SK-MEL-5 (cell line): ENCODE data around the gene GABRG3. TPM values are rescaled to one million over a fixed set of nuclear protein-coding genes. Genes with fewer than 3 reads are reported as not detected.

Source experiments
- DNase-seq: peaks from one replicate; pipeline ENCODE4 v3.0.0-alpha.2; 2016; ENCODE audit warnings: low read depth, low spot score
- in situ Hi-C: cut with HindIII; loops from 2 replicates; pipeline ENCODE4 v1.10.0; 2016; ENCODE audit warnings: low sequenced_read_pairs, high pct_unique_total_duplicates, low pct_unique_long_range_greater_than_20kb
- total RNA-seq: library from RNA; depleted of rRNA; stranded (reverse); fragments of >200 nt; shearing (Covaris generic); gene quantifications from 2 replicates; pipeline ENCODE4 v1.2.3, GENCODE V29; 2014

Gene GABRG3
- total RNA-seq, 1 experiment from 2014 or later: 6.3 TPM

DNA sequence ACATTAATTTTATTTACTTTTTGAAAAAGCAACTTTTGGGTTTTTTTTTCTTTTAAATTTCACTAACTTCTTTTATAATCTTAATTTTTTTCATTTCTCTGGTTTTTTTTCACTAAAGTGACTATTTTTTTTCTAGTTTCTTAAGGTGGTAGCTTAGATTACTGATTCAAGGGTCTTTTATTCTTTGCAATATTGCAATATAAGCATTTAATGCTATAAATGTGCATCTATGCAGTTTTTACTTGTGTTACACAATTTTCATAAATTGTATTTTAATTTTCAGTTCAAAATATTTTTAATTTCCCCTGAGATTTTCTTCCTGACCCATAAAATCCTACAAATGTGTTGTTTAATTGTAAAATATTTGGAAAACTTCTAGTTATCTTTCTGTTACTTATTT lies 535.8 kb downstream of the GABRG3 start:
- in situ Hi-C loops: no loop called here
- DNase-seq: no peak

DNA sequence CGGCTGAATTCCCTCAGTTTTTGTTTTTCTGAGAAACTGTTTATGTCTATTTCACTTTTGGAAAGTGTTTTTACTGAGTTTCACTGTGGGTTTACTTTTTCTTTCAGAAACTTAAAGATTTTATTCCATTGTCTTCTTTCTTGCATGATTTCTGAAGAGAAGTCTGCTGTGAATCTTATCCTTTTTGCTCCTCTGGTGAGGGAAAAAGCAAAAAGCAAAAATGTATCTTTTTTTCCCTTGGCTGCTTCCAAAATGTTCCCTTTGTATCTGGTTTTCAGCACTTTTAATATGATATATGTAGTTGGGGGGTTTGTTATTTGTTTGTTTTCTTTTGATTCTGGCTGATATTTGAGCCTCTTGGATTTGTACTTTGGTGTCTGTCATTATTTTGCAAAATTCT lies 538.0 kb downstream of the GABRG3 start:
- in situ Hi-C loops: no loop called here
- DNase-seq: no peak

DNA sequence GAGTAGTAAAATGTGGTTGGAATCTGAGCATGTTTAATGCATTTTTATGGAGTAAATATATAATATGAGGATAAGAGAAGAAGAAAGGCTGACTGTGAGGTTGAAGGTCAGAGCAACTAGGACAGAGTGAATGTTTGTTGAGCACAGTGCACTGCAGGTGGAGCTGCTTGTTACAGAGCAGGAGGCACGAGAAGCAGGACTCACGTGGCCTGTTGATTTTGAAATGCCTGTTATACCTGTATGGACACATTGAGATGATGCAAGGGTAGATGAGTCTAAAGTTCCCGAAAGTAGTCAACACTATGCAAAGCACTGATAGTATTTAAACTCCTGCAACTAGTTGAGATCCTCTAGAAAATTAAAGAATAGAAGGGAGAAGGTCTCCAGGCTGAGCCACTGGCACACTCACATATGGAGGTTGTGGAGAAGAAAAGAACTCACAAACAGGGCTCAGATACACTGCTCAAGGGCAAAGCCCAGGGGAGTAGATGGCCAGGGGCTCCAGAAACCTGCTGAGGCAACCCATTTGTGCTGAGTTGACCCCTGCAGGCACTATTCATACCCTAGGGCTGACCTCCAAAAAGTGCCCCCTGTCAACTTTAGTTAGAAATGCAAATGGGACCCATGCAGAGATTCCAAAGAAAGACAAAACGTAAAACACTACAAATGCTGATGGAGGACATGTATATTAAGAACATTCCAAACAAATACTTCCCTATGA lies 541.5 kb downstream of the GABRG3 start:
- DNase-seq: no peak
- in situ Hi-C loops: no loop called here

DNA sequence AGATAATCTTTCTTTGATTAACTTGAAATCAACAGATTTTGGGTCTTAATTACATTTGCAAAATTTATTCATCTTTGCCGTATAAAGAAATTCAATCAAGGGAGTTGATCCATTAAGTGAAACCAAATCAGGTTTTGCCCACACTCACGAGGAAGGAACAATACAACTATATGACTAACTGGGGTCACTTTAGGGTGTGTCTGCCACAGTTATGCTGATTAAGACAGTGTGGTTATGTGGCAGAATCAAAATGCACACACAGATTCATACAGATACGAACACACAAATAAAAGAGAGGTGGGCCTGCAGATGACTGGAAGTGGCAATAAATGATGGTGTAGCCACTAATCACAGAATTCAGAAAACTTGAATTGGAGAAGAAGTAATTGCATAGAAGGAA lies 543.5 kb downstream of the GABRG3 start:
- no peak for DNase-seq
- in situ Hi-C loops: no loop called here

DNA sequence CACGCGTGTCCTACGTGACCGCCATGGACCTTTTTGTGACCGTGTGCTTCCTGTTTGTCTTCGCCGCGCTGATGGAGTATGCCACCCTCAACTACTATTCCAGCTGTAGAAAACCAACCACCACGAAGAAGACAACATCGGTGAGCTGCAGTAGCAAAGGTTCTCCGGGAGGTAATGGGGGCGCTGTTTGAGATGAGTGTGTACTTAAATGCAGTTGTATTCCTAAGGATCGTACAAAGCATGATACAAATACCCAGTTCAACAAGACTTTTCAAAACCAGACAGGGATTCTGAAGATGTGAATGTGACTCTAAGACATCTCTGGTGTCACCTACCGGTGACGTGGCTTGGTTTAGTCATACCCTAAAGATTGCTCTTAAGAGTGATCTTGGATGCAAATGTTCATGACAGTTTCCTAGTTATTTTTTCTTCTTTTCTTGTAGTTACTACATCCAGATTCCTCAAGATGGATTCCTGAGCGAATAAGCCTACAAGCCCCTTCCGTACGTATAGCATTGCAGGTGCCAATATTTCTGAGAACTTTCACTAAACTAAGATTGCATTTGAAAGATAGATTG lies 556.6 kb downstream of the GABRG3 start:
- in situ Hi-C loops: no loop called here
- peak; percentile 40 for DNase-seq

DNA sequence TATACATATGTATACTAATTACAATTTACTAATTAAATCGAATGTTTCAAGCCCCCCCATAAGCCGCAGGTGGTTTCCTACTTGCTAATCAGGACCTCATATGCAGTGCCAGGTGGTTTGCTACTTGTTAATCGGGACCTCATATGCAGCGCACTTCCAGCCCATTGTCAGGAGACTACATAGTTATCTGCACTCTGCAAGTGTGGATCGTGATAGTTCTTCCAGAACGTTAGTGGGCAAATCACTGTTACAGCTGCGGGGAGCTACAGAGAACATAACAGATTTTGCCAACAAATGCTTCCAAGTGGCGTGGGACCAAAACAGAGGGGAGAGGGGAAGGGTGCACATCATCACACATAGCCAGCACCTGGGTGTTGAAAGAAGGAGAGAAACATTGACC lies 558.4 kb downstream of the GABRG3 start:
- in situ Hi-C loops: no loop called here
- DNase-seq: no peak

DNA sequence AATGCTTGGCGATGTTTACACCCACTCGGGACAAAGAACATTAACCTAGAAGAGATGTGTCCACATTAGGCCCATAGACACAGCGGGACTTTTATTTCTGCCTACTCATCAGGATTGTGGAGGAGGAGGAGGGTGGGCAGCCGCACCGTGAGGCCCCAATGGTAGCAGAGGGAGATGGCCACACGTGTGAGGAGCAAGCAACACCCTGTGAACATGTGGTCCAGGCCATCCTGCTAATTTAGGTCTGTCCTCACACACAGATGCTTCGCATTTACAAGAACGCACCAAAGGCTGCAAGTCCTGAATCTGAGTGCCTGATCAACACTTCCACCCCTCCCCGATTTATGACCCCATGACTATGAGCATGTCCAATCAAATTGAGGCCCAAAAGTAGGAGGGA lies 560.0 kb downstream of the GABRG3 start:
- DNase-seq: no peak
- in situ Hi-C loops: no loop called here

DNA sequence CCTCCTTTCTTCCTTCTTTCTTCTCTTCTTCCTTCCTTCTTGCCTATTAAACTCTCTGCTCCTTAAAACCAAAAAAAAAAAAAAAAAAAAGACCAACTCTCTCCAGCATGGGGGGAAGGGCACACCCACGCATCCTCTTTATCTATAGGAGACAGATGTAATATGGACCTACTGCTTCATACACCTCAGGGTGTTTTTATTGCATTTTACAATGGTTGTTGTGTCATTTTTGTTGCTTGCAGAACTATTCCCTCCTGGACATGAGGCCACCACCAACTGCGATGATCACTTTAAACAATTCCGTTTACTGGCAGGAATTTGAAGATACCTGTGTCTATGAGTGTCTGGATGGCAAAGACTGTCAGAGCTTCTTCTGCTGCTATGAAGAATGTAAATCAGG lies 561.4 kb downstream of the GABRG3 start:
- DNase-seq: no peak
- in situ Hi-C loops: no loop called here

DNA sequence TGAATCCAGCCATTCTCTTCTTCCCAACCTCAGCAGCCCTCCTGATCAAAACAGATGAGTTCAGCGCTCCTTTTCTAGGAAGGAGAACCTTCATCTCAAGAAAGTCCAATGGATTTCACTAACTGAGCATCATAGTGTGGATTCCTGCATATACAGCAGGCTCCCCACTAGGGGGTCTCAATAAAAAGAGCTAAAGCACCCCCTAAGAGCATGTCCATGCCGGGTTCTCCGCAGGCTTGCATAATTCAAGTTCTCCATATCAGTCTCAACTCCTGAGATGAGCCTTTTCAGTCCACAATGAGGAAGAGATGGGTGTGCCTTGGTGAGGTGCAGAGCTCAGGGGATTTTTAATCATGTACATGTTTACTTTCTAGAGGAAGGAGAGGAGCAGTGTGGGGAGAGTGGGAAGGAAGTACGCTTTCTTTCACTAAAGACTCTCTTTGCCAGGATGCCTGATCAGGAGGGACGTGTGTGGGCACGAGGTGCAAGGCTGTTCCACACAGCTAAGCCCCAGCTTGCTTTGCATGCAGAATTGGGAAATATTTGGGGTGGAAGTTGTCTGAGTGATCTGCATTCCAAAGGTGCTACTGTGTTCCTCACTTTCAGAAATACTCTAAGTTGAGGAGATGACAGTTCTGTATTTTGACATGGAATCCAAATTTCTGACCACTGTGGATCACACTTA lies 564.6 kb downstream of the GABRG3 start:
- in situ Hi-C loops: no loop called here
- DNase-seq: no peak

DNA sequence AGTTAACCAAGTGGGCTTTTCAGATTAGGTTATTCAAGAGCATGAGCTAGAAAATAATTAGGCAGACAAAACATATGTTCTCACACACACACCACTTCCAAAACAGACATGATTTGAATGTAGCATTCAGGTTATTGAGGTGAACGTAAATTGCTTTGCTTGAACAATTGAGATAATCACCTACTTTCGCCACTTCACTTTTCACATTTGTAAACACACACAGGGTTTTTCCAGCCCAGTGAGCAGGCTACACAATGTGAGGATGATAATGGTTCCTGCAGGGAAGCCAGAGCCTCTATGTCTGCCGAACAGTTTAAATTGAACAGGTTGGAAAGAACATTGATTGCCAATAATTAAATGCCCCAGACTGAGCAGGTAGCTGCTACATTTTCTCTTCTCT lies 567.3 kb downstream of the GABRG3 start:
- DNase-seq: no peak
- in situ Hi-C loops: no loop called here

DNA sequence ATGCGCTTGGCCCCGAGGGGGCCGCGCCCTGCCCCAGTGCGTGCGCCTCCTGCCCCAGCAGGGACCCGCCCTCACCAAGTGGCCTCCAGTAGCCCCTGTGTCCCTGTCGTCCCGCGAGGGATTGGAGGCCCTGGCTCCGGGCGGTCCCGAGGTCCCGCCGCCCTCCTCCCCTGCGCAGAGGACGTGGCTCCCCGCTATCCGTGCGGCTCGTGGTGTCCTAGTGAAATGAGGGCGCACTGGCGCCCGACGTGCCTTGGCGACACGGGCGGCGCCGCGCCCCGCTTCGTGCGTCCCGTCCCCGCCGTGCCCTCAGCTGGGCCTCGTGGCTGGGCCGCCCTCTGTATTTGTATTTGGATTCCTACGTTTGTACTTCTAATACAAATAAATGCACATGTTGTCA lies 570.6 kb downstream of the GABRG3 start:
- in situ Hi-C loops: no loop called here
- no peak for DNase-seq

DNA sequence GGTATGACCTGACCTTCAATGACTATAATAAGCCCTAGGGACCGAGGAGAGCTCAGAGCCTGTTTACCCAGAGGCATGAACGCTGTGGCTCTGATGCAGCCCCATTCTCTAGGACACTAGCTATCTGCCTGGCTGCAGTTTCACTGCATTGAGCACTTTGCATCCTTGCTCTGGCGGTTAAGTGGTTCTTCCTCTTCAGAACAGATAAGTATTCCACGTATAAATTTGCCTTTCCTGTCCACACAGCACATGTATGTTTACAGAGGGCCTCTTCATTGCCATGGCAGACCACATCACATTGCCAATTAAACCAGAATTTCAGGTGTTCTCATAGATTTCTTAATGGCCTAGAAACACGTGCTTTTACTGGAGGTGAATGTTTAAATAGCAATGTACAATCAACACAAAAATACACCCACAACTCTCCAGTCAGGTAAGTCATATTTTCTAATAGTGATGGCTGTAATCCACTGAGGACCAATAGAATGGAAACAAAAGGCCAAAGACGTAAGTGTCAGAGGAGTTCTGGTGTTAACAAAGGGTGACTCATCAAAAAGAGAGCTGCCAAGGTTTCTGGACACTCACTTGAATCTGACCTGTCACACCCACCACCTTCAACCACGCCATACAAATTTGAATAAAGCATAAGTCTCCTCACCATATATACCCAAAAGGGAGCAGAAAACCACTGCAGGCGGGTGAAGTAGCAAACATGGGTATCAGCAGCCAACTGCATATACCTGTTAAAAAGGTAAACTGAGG lies 574.7 kb downstream of the GABRG3 start:
- in situ Hi-C loops: no loop called here
- no peak for DNase-seq

DNA sequence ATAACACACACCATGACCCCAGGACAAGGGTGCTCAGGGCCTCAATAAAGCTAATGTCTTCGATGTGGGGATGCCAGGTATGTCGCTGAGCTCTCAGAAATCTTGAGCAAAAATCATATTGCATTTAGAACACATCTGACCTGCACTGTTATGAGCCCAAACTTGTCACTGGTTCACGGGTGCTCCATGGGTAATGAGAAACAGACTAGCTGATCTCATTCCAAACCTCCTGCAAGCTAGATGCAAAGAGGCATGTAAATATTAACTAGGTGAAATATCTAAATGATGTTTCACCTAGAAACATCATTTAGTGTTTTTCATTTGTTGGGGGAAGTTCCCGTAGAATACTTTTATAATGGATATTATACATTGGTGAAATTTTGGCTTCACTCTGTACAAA lies 578.8 kb downstream of the GABRG3 start:
- no peak for DNase-seq
- in situ Hi-C loops: no loop called here

DNA sequence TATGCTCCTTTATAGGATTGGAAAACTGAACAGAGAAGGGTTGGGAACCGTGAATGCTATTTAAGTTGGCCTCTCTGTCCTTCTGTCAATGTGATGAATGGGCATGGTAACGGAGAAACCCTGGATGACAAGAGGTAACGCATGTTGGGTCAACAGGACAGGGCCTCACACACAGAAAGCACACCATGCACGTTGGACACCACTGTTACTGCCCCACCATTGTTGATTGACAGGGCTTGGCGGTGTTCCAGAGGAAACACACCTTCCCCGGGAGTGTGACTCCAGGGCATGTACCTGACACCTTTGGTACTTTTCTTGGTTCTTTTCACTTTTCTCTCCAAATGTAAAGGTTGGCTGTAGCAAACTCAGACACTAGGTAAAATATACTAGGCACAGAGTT lies 579.7 kb downstream of the GABRG3 start:
- DNase-seq: no peak

DNA sequence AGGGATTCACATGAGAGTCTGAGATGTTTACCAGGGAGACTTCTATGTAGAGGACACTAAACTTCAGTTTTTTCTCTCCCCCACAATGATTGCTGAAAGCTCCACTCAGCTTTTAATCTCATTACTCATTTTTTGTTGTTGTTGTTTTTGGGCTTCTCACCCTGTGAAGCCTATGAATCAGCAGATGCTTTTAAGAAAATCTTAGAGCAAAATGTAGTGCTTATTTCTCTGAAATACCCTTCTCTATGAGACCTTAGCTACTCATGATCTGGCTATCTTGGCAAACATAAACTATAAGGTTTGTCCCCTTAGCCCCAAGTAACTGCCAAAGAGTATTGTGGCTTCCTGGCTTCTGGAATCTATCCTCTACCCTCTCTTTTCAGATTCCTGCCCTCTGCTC lies 590.8 kb downstream of the GABRG3 start:
- in situ Hi-C loops: no loop called here
- DNase-seq: no peak

More for the DNA sequence above, 579.7 kb downstream of the GABRG3 start:
- in situ Hi-C loops: no loop called here

DNA sequence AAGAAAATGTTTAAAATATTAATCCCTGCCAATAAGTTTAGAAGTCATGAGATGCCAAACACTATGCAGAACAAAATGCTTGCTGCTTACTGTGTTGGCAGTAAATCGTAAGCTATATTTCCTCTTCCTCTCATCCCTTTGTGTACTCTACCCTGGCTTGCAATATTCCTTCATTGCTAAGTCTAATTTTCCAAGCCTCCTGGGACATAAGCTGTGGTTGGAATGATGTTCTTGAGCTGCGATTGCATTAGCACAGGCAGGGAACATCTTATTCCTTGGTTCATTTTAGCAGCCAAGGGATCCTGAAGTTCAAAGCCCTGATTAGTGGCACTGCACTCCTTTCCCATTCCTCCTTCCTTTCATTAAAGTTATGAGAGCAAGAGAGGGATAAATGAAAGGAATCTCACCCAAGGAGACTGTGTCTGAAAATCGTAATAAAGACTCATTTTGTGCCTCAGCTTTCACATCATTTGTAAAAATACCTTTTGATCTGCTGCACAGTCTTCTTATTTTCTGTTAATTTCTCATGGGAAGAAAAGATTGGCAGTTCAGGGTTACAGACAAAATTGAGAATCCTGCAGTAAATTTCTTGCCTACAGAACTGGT lies 592.9 kb downstream of the GABRG3 start:
- no peak for DNase-seq
- in situ Hi-C loops: no loop called here

DNA sequence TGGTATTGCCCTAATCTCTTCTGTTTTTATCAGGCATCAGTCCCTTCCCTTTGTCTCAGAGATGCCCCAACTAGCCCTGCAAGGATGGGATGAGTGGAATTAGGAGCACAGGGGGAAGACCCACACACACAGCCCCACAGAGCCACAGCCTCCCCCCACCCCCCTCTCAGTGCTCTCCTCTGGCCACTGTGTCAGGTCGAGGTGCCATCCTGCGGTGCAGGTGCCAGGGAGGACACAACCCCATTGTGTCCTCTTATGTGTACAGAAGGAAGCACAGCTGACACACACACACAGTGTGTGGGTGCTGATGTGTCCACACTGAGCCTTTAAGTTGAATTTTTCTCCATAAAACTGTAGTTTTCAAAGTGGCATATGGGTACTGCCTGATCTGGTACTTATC lies 593.7 kb downstream of the GABRG3 start:
- no peak for DNase-seq
- in situ Hi-C loops: no loop called here

DNA sequence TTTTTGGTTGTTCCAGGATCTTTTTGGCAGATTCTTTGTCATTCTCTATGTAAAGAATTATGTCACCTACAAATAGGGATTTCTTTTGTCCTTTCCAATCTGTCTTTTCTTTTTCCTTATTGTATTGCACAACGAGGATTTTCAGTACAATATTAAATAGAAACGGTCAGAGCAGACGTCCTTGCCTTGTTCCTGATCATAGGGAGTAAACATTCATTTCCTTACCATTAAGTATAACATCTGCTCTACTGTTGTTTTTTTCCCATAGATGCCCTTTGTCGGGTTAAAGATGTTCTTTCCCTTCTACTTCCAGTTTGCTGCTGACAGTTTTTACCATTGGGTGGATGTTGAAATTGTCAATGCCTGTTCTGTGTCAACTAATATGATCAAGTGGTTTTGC lies 599.8 kb downstream of the GABRG3 start:
- in situ Hi-C loops: no loop called here
- no peak for DNase-seq
